Ammon's horn (tissue), 1 donor: Measurements from ENCODE around the gene TMPRSS7.
"Not testable (repeated sequence)": the region's sequence is repeated elsewhere in the genome, so short reads cannot be mapped to it uniquely, and the experiment has no call there.

Experiments
- DNase-seq: peaks from one replicate; pipeline ENCODE4 v3.0.0-alpha.2; 2016; ENCODE audit warnings: low spot score

The TMPRSS7 gene

GRCh38 chr3:112072387-112073060 lies 38.0 kb downstream of the TMPRSS7 start:
- DNase-seq: not testable (repeated sequence)

GRCh38 chr3:112074006-112074405 lies 39.5 kb downstream of the TMPRSS7 start:
- DNase-seq: no peak

- no peak for DNase-seq
Observed at GRCh38 chr3:112074616-112075497, 40.3 kb downstream of the TMPRSS7 start.

- DNase-seq: no peak
Observed at GRCh38 chr3:112078125-112079083, 43.9 kb downstream of the TMPRSS7 start.

GRCh38 chr3:112083239-112083638 lies 48.7 kb downstream of the TMPRSS7 start:
- DNase-seq: no peak

- DNase-seq: no peak
Observed at GRCh38 chr3:112084980-112085705, 50.6 kb downstream of the TMPRSS7 start.

- no peak for DNase-seq
Observed at GRCh38 chr3:112085735-112086075, 51.2 kb downstream of the TMPRSS7 start.

- peak; percentile 57 for DNase-seq
Observed at GRCh38 chr3:112086076-112086854, 51.7 kb downstream of the TMPRSS7 start, which contains the start of gene C3orf52. TSS of gene C3orf52 (plus strand) at chr3:112086389. CDS start at chr3:112086408, 19 bp downstream.

GRCh38 chr3:112086875-112087524 lies 52.5 kb downstream of the TMPRSS7 start:
- no peak for DNase-seq

- DNase-seq: no peak
Observed at GRCh38 chr3:112087746-112088145, 53.2 kb downstream of the TMPRSS7 start.

GRCh38 chr3:112088944-112089343 lies 54.4 kb downstream of the TMPRSS7 start:
- no peak for DNase-seq

GRCh38 chr3:112089956-112090886 lies 55.7 kb downstream of the TMPRSS7 start:
- no peak for DNase-seq

- no peak for DNase-seq
Observed at GRCh38 chr3:112090887-112091586, 56.5 kb downstream of the TMPRSS7 start.

- DNase-seq: no peak
Observed at GRCh38 chr3:112092496-112093179, 58.1 kb downstream of the TMPRSS7 start.

GRCh38 chr3:112093180-112093522 lies 58.6 kb downstream of the TMPRSS7 start:
- no peak for DNase-seq

GRCh38 chr3:112095731-112096130 lies 61.2 kb downstream of the TMPRSS7 start:
- no peak for DNase-seq

GRCh38 chr3:112096176-112096575 lies 61.6 kb downstream of the TMPRSS7 start:
- no peak for DNase-seq

GRCh38 chr3:112097378-112097777 lies 62.8 kb downstream of the TMPRSS7 start:
- no peak for DNase-seq
